Superior temporal gyrus (tissue), 1 donor: Measurements from ENCODE around the gene ZNF574.

Source experiments
- DNase-seq: peaks from one replicate; pipeline ENCODE4 v3.0.0-alpha.2; 2016; ENCODE audit errors: extremely low spot score

Gene ZNF574

GRCh38 chr19:42054205-42054604 lies 21.8 kb upstream of the ZNF574 start:
- DNase-seq = no peak

DNA sequence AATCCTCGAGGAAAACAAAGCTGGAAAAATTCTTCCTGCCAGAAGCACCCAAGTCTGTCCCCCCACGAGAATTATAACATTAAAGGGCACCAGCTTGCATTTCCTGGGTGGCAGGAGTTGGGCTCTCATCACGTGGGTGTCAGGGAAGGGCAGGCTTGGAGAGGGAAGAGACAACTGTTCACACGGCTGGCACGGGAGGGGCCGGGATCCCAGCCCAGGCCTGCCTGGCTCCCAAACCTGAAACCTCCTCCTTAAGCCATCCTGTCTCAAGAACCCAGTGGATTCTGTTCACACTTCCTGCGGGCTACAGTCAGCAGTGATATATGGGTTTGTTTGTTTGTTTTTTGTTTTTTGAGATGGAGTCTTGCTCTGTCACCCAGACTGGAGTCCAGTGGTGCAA lies 18.1 kb upstream of the ZNF574 start:
- no peak for DNase-seq

GRCh38 chr19:42059196-42059595 lies 16.8 kb upstream of the ZNF574 start:
- DNase-seq = no peak

- DNase-seq = no peak
These were observed 15.8 kb upstream of the ZNF574 start for GRCh38 chr19:42060117-42060516.

GRCh38 chr19:42062381-42062780 lies 13.6 kb upstream of the ZNF574 start:
- DNase-seq = no peak

- DNase-seq = no peak
These were observed 11.5 kb upstream of the ZNF574 start for GRCh38 chr19:42064432-42064831.

- no peak for DNase-seq
These were observed 10.9 kb upstream of the ZNF574 start for GRCh38 chr19:42065051-42065450.

DNA sequence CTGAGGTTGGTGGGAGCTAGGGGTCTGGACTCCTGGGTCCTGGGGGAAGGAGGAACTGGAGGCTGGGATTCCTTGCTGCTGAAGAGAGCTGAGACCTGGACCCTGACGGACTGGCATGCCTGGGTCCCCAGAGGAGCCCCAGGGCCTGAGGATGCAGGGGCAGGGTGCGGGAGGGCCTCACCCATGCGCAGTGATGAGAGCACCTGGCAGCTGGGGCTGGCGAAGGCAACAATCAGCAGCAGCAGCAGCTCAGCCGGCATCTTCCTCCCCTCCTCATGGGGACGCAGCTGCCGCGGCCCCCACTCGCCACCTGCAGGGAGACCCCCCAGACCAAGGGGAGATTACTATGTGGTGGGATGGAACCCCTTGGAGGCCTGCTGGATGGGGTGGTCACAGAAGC lies 10.5 kb upstream of the ZNF574 start:
- DNase-seq = no peak

DNA sequence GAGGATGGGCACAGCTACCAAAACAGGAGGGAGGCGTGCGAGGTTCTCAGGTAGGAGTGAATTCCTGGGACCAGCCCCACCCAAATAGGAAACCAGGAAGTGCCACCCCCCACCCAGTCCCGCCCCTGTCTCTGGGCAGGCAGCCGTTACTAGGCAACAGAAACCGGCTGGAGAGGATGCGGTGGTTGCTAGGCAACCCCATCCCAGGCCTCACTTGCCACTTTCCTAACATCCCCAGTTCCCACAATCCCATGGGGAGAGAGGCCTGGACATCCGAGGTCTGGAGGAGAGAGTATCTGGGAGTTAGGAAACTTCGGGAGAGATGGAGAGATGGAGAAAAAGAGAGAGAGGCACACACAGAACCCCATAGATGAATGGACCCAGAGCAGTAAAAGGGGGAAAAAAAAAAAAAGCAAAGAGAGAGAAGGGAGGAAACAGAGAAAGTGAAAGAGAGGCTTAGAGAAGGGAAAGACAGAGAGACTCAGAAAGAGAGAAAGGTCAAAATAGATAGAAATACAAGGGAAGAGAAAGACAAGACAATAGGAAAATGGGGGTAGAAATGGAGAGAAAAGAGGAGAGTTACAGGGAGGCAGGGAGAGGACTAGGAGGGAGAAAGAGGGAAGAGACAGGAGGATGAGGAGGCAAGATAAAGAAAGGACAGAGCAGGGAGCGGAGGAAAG lies 9.8 kb upstream of the ZNF574 start:
- DNase-seq = peak; percentile 56

DNA sequence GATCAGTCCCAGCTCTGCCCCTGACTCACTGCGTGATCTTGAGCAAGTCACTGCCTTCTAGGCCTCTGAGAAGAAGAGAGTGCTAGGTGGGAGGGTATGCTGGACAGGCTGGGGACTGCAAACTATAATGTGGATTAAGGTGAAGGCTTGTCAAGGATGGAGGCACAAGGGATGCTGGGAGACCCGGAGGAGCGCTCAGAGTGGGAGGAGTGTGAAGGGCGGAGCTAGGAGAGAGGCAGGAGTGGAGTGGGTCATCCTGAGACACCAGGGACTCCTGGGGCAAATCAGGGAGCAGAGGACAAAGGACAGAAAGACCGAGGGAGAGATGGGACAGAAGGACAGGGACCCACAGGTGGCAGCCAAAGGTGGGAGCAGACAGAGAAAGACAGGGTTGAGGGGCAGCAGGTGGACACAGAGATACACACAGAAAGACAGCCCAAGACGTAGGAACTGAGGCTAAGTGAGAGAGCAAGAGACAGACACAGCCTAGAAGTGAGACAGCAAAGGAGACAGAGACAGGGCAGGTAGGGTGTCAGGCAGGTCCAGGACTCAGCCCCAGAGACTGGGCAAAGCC lies 8.6 kb upstream of the ZNF574 start:
- DNase-seq = no peak

DNA sequence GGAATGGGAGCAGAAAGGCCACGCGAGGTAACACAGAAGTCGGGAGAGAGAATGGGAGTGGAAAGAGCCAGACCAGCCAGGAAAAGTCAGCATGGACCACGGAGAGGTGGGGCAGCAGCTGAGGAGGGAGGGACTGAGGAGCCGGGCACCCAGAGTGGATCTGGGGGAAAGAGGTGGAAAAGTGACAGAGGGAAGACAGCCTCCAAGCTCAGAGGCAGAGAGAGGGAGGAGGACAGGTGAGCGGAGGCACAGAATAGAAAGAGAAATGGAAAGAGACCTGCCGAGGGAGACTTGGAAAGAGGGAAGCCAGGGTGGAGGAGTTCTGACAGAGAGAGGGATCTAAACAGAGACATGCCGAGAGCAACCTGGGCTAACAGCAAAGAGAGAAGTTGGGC lies 7.6 kb upstream of the ZNF574 start:
- DNase-seq = no peak

GRCh38 chr19:42068756-42069571 lies 7.0 kb upstream of the ZNF574 start:
- no peak for DNase-seq

DNA sequence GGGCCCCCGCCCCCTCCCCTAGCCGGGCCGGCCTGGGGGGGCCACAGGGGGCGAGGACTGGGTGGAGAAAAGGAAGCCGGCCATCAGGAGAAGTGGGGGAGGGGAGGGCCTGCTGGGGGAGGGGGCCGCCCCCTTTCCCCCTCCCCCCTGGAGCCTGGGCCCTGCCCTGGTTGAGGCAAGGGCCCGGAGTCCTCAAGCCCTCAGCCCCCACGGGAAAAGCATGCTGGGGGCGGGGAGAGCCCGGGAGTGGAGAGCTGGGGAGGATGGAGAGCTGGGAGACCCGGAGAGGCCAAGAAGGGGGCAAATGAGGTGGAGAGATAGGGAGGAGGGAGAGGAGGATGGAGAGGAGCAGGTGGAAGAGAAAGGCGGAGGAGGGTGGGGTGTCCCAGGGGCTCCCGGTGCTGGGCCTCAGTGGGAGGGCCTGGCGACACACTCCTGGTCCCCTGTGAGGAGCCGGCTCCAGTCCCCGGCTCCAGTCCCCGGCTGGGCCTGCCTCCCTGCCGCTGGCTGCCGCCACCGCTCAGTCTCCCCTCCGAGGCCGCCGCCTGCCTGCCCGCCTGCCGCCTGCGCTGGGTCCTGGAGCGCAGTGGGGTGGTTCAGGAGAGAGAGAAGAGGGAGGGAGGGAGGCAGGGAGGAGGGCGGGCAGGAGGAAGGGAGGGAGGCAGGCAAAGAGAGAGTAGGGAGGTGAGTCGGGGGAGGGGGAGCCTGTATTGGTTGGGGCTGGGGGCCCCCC lies 6.2 kb upstream of the ZNF574 start, which contains the start of gene GRIK5:
Gene GRIK5, minus strand, starts transcription at position 588 of the 733 bp plus-strand sequence. CDS start 4,436 bp downstream, outside the sequence.
- DNase-seq = no peak

DNA sequence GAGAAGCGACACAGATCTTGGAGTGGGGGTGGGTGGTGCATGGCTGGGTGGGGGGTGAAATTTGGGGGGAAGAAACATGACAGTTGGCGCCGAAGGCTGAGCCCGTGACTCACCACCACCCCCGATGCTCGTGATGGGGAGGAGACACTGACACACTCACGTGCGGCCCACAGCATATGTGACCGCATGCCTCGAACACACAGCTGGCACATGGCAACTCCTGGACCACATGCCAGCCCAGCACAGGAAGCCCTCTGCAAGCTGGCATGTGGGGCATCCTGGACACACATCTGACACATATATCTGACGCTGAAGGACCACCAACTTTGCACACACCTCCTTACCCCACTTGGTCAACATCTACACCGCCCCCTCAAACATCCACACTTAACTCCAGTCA lies 4.7 kb upstream of the ZNF574 start:
- no peak for DNase-seq

DNA sequence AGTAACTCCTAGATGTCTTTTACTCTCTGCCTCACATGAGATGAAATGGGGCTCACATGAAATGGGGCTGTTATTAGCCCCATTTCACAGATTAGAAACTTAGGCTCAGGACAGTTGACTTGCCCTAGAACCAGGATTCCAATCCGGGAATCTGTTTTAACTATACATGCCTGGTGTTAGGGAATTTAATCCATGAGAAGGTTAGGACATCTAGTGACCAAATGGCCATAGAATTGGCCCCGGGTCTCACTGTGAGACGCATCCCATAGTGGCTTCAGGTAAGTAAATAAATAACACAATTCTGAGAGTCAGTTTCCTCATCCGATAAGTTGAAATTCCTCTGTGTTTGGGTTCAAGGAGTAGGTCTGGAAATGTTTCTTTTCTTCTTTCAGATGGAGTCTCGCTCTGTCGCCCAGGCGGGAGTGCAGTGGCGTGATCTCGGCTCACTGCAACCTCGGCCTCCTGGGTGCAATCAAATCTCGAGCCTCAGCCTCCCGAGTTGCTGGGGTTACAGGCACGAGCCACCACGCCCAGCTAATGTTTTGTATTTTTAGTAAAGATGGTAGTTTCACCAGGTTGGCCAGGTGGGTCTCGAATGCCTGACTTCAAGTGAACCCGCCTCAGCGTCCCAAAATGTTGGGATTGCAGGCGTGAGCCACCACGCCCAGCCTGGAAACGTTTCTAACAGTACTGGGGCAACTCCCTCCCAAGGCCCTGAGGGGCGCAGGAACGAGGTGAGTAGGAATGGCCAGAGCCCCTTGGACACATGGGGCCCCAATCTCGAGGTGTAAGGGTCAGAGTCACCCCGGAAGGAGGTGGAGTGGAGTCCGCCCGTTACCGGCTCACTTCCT lies 1.2 kb upstream of the ZNF574 start:
- no peak for DNase-seq

- DNase-seq = no peak
These were observed 676 bp upstream of the ZNF574 start for GRCh38 chr19:42075364-42075615.

- no peak for DNase-seq
These were observed 496 bp downstream of the ZNF574 start for GRCh38 chr19:42076380-42076944.

GRCh38 chr19:42078058-42078457 lies 2.1 kb downstream of the ZNF574 start:
- no peak for DNase-seq

DNA sequence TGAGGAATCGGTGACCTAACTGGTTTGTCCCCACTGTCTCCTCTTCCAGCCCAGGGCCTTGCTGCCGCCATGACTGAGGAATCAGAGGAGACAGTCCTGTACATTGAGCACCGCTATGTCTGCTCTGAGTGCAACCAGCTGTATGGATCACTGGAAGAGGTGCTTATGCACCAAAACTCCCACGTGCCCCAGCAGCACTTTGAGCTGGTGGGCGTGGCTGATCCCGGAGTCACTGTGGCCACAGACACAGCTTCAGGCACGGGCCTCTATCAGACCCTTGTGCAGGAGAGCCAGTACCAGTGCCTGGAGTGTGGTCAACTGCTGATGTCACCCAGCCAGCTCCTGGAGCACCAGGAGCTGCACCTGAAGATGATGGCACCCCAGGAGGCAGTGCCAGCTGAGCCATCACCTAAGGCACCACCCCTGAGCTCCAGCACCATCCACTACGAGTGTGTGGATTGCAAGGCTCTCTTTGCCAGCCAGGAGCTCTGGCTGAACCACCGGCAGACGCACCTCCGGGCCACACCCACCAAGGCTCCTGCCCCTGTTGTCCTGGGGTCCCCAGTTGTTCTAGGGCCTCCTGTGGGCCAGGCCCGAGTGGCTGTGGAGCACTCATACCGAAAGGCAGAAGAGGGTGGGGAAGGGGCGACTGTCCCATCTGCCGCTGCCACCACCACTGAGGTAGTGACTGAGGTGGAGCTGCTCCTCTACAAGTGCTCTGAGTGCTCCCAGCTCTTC lies 2.7 kb downstream of the ZNF574 start:
- DNase-seq = no peak

- DNase-seq = no peak
These were observed 3.3 kb downstream of the ZNF574 start for GRCh38 chr19:42079276-42079669.
